Measurements from ENCODE around the gene CADM3. TPM values are rescaled to one million over a fixed set of nuclear protein-coding genes. Genes with fewer than 3 reads are reported as not detected.

Gene CADM3
- polyA plus RNA-seq, 2 of the 4 experiments (the other 2 are of a cell fraction), result 0.10 to 0.13 TPM

DNA sequence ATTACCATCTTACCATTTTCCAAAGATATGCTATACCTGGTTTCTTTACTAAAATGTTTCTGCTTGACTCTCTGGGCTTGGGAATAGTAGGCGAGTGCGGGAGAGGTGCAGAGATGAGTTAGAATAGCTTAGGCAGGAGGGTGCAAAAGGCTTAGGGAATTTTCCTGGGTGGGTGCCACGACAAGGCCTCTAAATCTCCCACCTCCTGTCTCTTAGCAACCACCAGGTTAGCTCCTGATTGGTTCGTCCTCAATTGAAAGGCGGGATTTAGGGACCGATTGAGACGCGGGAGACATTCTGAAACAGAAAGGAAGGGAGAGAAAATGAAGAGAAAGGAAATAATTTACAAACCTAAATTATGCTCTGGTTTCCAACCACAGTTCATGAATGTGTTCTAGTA is 36.4 kb downstream of the CADM3 start (continued):
- TF ChIP-seq, protein P1, sequence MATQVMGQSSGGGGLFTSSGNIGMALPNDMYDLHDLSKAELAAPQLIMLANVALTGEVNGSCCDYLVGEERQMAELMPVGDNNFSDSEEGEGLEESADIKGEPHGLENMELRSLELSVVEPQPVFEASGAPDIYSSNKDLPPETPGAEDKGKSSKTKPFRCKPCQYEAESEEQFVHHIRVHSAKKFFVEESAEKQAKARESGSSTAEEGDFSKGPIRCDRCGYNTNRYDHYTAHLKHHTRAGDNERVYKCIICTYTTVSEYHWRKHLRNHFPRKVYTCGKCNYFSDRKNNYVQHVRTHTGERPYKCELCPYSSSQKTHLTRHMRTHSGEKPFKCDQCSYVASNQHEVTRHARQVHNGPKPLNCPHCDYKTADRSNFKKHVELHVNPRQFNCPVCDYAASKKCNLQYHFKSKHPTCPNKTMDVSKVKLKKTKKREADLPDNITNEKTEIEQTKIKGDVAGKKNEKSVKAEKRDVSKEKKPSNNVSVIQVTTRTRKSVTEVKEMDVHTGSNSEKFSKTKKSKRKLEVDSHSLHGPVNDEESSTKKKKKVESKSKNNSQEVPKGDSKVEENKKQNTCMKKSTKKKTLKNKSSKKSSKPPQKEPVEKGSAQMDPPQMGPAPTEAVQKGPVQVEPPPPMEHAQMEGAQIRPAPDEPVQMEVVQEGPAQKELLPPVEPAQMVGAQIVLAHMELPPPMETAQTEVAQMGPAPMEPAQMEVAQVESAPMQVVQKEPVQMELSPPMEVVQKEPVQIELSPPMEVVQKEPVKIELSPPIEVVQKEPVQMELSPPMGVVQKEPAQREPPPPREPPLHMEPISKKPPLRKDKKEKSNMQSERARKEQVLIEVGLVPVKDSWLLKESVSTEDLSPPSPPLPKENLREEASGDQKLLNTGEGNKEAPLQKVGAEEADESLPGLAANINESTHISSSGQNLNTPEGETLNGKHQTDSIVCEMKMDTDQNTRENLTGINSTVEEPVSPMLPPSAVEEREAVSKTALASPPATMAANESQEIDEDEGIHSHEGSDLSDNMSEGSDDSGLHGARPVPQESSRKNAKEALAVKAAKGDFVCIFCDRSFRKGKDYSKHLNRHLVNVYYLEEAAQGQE (IDR thresholded peaks at IDR 0.05), result no peak

DNA sequence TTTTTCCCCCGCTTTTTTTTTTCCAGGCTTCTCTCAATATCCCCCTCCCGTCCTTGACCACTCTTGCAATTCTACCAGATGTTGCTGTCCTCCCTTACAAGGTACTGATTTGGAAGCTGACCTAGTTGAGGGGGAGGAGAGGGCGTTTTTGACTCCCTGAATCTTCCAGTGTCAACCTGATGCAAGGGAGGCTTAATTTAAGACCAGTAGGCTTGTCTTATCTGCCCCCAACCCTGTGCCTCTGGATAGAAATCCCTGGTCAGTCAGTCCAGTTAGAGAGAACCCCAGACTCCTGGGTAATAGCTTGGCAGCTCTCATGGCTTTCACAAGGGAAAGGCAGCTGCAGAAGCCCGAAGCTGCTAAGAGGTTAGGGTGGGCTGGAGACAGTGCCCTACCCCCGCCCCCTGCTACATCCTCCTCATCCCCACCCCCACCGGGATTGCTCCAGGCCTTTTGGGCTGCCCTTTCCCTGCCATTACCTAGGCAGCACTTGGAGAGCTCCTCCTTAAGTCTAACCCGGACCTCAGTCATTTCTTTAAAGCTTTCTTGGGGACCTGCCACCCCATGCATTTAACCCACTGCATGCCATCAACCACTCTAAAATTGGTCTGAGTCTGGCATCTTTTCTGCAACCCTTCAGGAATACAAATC is 36.9 kb downstream of the CADM3 start:
- Histone ChIP-seq H3K4me3 (no peak overlapping the region), H3K4me2 (no peak overlapping the region), H3K4me1 (peaks cover 13% of the 10 kb centered on the region; the same call in 1 of the 3 replicates), H3K9me3 (no peaks in the 10 kb centered on the region), H3K27ac (no peak overlapping the region)
- ChIA-PET CTCF (interaction anchor here (0.6 to 12.4 kb wide), 7 partner anchors 9 to 799 kb away, joined by 3 to 186 read pairs (median 6); no protein-coding TSS in a partner anchor), POLR2A (no interaction called here)
- TF ChIP-seq, protein P1 (IDR thresholded peaks at IDR 0.05), result peak; percentile 69
- no peak for TF ChIP-seq HOXB5 (CRISPR knock-in tag; IDR thresholded peaks at IDR 0.05)
- TF ChIP-seq SMC3 (IDR thresholded peaks at IDR 0.05), result no peak
- no peak for DNase-seq (ENCODE audit: low read depth in 1 of 2, low spot score in 1 of 2)
- ATAC-seq, result no peak
- 8% methylated on average over 5 of the region's 7 CpGs for WGBS (ENCODE audit: missing lambda C conversion rate)
- no peak for FAIRE-seq

DNA sequence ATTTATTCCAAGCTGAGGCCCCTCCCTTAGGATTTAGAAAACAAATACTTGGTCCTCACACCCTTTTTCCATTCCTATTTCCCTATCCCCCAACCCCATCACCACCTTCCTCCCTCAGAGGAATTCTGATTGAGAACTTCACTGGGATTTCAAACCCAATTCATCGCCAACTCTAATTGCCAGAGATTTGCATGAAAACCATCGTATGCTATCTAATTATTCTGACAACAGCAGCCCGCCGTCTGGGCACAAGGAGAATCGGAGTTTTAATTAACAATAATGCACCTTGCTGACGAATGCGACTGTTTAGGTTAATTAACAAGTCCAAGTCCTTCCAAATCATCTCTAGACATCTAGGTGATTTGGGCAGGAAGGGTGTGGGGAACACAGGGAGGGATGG is 37.6 kb downstream of the CADM3 start:
- H3K4me1 ChIP-seq, result peaks cover 13% of the 10 kb centered on the region; the same call in 1 of the 3 replicates
- WGBS (ENCODE audit: missing lambda C conversion rate), result 53% methylated on average over 7 of the region's 7 CpGs
- no peak for TF ChIP-seq POLR2AphosphoS2 (conservative IDR thresholded peaks at IDR 0.05; ENCODE audit: low read length)
- TF ChIP-seq, protein P2, sequence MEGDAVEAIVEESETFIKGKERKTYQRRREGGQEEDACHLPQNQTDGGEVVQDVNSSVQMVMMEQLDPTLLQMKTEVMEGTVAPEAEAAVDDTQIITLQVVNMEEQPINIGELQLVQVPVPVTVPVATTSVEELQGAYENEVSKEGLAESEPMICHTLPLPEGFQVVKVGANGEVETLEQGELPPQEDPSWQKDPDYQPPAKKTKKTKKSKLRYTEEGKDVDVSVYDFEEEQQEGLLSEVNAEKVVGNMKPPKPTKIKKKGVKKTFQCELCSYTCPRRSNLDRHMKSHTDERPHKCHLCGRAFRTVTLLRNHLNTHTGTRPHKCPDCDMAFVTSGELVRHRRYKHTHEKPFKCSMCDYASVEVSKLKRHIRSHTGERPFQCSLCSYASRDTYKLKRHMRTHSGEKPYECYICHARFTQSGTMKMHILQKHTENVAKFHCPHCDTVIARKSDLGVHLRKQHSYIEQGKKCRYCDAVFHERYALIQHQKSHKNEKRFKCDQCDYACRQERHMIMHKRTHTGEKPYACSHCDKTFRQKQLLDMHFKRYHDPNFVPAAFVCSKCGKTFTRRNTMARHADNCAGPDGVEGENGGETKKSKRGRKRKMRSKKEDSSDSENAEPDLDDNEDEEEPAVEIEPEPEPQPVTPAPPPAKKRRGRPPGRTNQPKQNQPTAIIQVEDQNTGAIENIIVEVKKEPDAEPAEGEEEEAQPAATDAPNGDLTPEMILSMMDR (IDR thresholded peaks at IDR 0.05), result no peak
- TF ChIP-seq, protein P3, sequence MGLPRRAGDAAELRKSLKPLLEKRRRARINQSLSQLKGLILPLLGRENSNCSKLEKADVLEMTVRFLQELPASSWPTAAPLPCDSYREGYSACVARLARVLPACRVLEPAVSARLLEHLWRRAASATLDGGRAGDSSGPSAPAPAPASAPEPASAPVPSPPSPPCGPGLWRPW (IDR thresholded peaks at IDR 0.05), result no peak
- no peak for TF ChIP-seq FOXS1 (CRISPR knock-in tag; IDR thresholded peaks at IDR 0.05)
- TF ChIP-seq EHMT2 (IDR thresholded peaks at IDR 0.05; ENCODE audit: low read depth), result no peak
- no peak for TF ChIP-seq CHD4 (IDR thresholded peaks at IDR 0.05; ENCODE audit: borderline replicate concordance)
- no peak for TF ChIP-seq CBX8 (IDR thresholded peaks at IDR 0.05)
- CTCF ChIA-PET, result interaction anchor here (1.0 to 12.4 kb wide), 6 partner anchors 10 to 798 kb away, joined by 3 to 186 read pairs (median 18); no protein-coding TSS in a partner anchor
- H3K4me3 ChIP-seq, result no peak overlapping the region
- no peak for FAIRE-seq
- no peak for DNase-seq (ENCODE audit: low read depth in 1 of 2, low spot score in 1 of 2)
- H3K4me2 ChIP-seq, result no peak overlapping the region
- ATAC-seq, result no peak
- H3K9me3 ChIP-seq, result no peaks in the 10 kb centered on the region
- POLR2A ChIA-PET, result no interaction called here
- H3K27ac ChIP-seq, result no peak overlapping the region

All from A549 (cell line).